AG10803 (cell line): Measurements from ENCODE around the gene PROM2.

Source experiments
- DNase-seq: peaks from one replicate; pipeline ENCODE4 v3.0.0; 2010; ENCODE audit warnings: low read depth
- H3K4me3 ChIP-seq: 2 replicates; pipeline ENCODE4 v1.5.1; 2011; ENCODE audit warnings: mild to moderate bottlenecking, low read length, control low read depth
- CTCF ChIP-seq: conservative IDR thresholded peaks from 2 replicates; pipeline ENCODE4 v1.5.1; 2011; ENCODE audit warnings: mild to moderate bottlenecking, low read length, control low read depth, inconsistent platforms

Gene PROM2

GRCh38 chr2:95274291-95275150, at the start of gene PROM2:
TSS of gene PROM2 (plus strand) at chr2:95274449. CDS start at chr2:95274586, 137 bp downstream.
- H3K4me3 ChIP-seq: no peak within 1 kb of the TSS
- no peak for TF ChIP-seq CTCF
- no peak for DNase-seq

GRCh38 chr2:95225658-95226057, 48.6 kb upstream of the PROM2 start:
- TF ChIP-seq CTCF: no peak
- peak; percentile 36 for DNase-seq
- H3K4me3 ChIP-seq: no peak overlapping the region

- peak; percentile 96 for TF ChIP-seq CTCF
- DNase-seq: peak; percentile 85
- no peak overlapping the region for H3K4me3 ChIP-seq
Observed at GRCh38 chr2:95231723-95232122, 42.5 kb upstream of the PROM2 start.

GRCh38 chr2:95232232-95232631, 42.0 kb upstream of the PROM2 start:
- no peak for TF ChIP-seq CTCF
- no peak overlapping the region for H3K4me3 ChIP-seq
- no peak for DNase-seq

- H3K4me3 ChIP-seq: no peak overlapping the region
- DNase-seq: no peak
- no peak for TF ChIP-seq CTCF
Observed at GRCh38 chr2:95234286-95234785, 39.9 kb upstream of the PROM2 start.

- no peak for TF ChIP-seq CTCF
- H3K4me3 ChIP-seq: no peak overlapping the region
- no peak for DNase-seq
Observed at GRCh38 chr2:95234816-95235215, 39.4 kb upstream of the PROM2 start.

- no peak overlapping the region for H3K4me3 ChIP-seq
- TF ChIP-seq CTCF: no peak
- no peak for DNase-seq
Observed at GRCh38 chr2:95238131-95238530, 36.1 kb upstream of the PROM2 start.
